Measurements from ENCODE around the gene DARS1.

DNA sequence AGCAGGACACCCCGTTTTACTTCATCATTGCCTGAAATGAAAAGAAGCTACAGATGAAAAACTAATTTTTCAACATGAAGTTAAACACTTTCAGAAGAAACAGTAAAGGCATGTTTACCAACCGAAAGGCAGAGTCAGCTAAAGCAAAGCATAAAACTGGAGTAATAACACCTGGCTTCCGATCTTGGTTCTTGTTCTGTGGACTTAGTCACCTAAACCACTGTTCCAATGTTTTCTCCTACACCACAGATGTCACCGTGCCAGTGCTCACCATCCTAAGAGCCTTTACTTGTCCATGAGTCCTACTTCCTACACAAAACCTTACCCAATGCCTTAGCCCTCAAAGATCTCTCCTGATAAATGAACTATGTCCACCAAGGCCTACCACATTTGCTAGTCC is 122.7 kb downstream of the DARS1 start:
- TF ChIP-seq, protein P1, sequence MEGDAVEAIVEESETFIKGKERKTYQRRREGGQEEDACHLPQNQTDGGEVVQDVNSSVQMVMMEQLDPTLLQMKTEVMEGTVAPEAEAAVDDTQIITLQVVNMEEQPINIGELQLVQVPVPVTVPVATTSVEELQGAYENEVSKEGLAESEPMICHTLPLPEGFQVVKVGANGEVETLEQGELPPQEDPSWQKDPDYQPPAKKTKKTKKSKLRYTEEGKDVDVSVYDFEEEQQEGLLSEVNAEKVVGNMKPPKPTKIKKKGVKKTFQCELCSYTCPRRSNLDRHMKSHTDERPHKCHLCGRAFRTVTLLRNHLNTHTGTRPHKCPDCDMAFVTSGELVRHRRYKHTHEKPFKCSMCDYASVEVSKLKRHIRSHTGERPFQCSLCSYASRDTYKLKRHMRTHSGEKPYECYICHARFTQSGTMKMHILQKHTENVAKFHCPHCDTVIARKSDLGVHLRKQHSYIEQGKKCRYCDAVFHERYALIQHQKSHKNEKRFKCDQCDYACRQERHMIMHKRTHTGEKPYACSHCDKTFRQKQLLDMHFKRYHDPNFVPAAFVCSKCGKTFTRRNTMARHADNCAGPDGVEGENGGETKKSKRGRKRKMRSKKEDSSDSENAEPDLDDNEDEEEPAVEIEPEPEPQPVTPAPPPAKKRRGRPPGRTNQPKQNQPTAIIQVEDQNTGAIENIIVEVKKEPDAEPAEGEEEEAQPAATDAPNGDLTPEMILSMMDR (IDR thresholded peaks at IDR 0.05; ENCODE audit: low read depth, low read length) = no peak
- TF ChIP-seq EZH2phosphoT487 (IDR thresholded peaks at IDR 0.05; ENCODE audit: low read depth) = no peak
